ENCODE results near the gene HEPHL1.

Gene HEPHL1

GRCh38 chr11:94024547-94024946 is 3.4 kb downstream of the HEPHL1 start:
- DNase-seq (ENCODE audit: low read depth in 3 of 3): no peak

GRCh38 chr11:94025690-94026394 is 4.7 kb downstream of the HEPHL1 start:
- DNase-seq (ENCODE audit: low read depth in 3 of 3): no peak

GRCh38 chr11:94027210-94027609 is 6.1 kb downstream of the HEPHL1 start:
- no peak for DNase-seq (ENCODE audit: low read depth in 3 of 3)

GRCh38 chr11:94028436-94028835 is 7.3 kb downstream of the HEPHL1 start:
- DNase-seq (ENCODE audit: low read depth in 3 of 3): no peak

- no peak for DNase-seq (ENCODE audit: low read depth in 3 of 3)
Measured at GRCh38 chr11:94030059-94030458, 8.9 kb downstream of the HEPHL1 start.

- no peak for DNase-seq (ENCODE audit: low read depth in 3 of 3)
Measured at GRCh38 chr11:94031625-94032024, 10.5 kb downstream of the HEPHL1 start.

GRCh38 chr11:94032066-94032465 is 10.9 kb downstream of the HEPHL1 start:
- no peak for DNase-seq (ENCODE audit: low read depth in 3 of 3)

- DNase-seq (ENCODE audit: low read depth in 3 of 3): no peak
Measured at GRCh38 chr11:94032725-94033124, 11.6 kb downstream of the HEPHL1 start.

- DNase-seq (ENCODE audit: low read depth in 3 of 3): no peak
Measured at GRCh38 chr11:94034207-94034606, 13.1 kb downstream of the HEPHL1 start.

- DNase-seq (ENCODE audit: low read depth in 3 of 3): no peak
Measured at GRCh38 chr11:94036096-94036495, 14.9 kb downstream of the HEPHL1 start.

- DNase-seq (ENCODE audit: low read depth in 3 of 3): no peak
Measured at GRCh38 chr11:94043241-94043640, 22.1 kb downstream of the HEPHL1 start.

- DNase-seq (ENCODE audit: low read depth in 3 of 3): no peak
Measured at GRCh38 chr11:94046796-94047195, 25.6 kb downstream of the HEPHL1 start.

- no peak for DNase-seq (ENCODE audit: low read depth in 3 of 3)
Measured at GRCh38 chr11:94048032-94048709, 27.0 kb downstream of the HEPHL1 start.

- no peak for DNase-seq (ENCODE audit: low read depth in 3 of 3)
Measured at GRCh38 chr11:94049351-94049750, 28.2 kb downstream of the HEPHL1 start.

GRCh38 chr11:94058630-94059029 is 37.5 kb downstream of the HEPHL1 start:
- DNase-seq (ENCODE audit: low read depth in 3 of 3): no peak

- no peak for DNase-seq (ENCODE audit: low read depth in 3 of 3)
Measured at GRCh38 chr11:94059065-94059464, 37.9 kb downstream of the HEPHL1 start.

GRCh38 chr11:94060401-94060800 is 39.2 kb downstream of the HEPHL1 start:
- DNase-seq (ENCODE audit: low read depth in 3 of 3): no peak

GRCh38 chr11:94062360-94062759 is 41.2 kb downstream of the HEPHL1 start:
- no peak for DNase-seq (ENCODE audit: low read depth in 3 of 3)

- DNase-seq (ENCODE audit: low read depth in 3 of 3): no peak
Measured at GRCh38 chr11:94066901-94067429, 45.8 kb downstream of the HEPHL1 start.

- no peak for DNase-seq (ENCODE audit: low read depth in 3 of 3)
Measured at GRCh38 chr11:94068764-94069163, 47.6 kb downstream of the HEPHL1 start.

GRCh38 chr11:94077552-94078293 is 56.6 kb downstream of the HEPHL1 start:
- DNase-seq (ENCODE audit: low read depth in 3 of 3): no peak

- no peak for DNase-seq (ENCODE audit: low read depth in 3 of 3)
Measured at GRCh38 chr11:94084164-94084563, 63.0 kb downstream of the HEPHL1 start.

- no peak for DNase-seq (ENCODE audit: low read depth in 3 of 3)
Measured at GRCh38 chr11:94088906-94089305, 67.8 kb downstream of the HEPHL1 start.
